PFSK-1 (cell line): Measurements from ENCODE around the gene CTNNBL1.

Experiments
- FOXP2 ChIP-seq: optimal IDR thresholded peaks from 2 replicates; pipeline ENCODE3; 2011; ENCODE audit warnings: borderline replicate concordance, control low read depth, inconsistent platforms; ENCODE audit not compliant: insufficient read depth; ENCODE audit errors: extremely low read length, extremely low read depth
- POLR2AphosphoS5 ChIP-seq: IDR thresholded peaks from 2 replicates; pipeline ENCODE4 v1.6.1; 2012; ENCODE audit warnings: low read depth, mild to moderate bottlenecking, control low read depth, low read length, moderate library complexity
- SIN3A ChIP-seq: IDR thresholded peaks from 2 replicates; pipeline ENCODE4 v1.6.1; 2012; ENCODE audit warnings: mild to moderate bottlenecking, low read length, moderate library complexity, borderline replicate concordance; ENCODE audit not compliant: insufficient read depth
- TAF1 ChIP-seq: IDR thresholded peaks from 2 replicates; pipeline ENCODE4 v1.6.1; 2012; ENCODE audit warnings: low read length, control low read depth, borderline replicate concordance; ENCODE audit not compliant: insufficient read depth
- TF ChIP-seq, protein P1 (sequence below), 2 experiments: IDR thresholded peaks; 2 replicates each; pipeline versions ENCODE4 v1.6.1 to v1.8.0; 2011 to 2012; ENCODE audit warnings: low read depth in 2 of 2, low read length in 2 of 2, control low read depth in 1 of 2, inconsistent platforms in 1 of 2, mild to moderate bottlenecking in 1 of 2, moderate library complexity in 1 of 2; ENCODE audit not compliant: insufficient read depth in 1 of 2

The CTNNBL1 gene

GRCh38 chr20:37749218-37749617, 55.4 kb downstream of the CTNNBL1 start:
- no peak for TF ChIP-seq FOXP2
- no peak for TF ChIP-seq TAF1
- TF ChIP-seq POLR2AphosphoS5, result no peak

DNA sequence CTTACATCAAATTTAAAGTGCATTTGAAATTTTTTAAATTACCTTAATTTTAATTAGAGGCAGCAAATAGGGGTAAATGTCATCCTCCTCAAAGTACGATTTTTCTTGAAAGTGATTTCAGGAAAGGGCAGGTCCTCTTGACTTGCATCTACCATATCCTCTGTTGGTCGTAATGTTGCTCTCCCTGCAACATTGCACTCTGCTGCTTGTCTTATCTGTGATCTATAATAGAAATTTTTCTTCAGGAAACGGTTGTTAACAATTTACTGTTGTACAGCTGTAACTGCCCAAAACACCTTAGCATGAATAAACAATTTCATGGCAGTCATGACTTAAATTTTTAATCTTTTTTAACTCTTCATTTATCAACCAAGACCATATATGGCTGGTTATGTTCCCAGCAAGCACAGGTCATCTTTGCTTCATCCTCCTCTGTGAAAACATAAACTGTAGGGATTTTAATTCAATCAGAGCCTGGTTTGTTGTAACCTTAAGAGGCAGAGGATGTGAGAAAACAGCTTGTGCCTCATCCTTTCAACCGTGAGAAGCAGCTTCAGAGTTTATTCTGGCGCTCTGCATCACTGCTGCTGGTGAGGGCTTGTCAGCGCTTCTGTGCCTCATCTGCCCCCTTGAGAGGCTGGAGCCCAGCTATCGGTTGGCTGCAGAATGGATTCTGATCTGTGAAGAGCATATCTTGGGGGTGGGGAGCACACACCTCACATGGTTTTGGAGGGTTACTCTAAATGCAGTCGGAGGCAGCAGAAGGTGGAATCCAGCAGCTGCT, 56.0 kb downstream of the CTNNBL1 start:
- TF ChIP-seq TAF1 (no peak), POLR2AphosphoS5 (no peak), SIN3A (no peak), FOXP2 (no peak)
- TF ChIP-seq, protein P1, sequence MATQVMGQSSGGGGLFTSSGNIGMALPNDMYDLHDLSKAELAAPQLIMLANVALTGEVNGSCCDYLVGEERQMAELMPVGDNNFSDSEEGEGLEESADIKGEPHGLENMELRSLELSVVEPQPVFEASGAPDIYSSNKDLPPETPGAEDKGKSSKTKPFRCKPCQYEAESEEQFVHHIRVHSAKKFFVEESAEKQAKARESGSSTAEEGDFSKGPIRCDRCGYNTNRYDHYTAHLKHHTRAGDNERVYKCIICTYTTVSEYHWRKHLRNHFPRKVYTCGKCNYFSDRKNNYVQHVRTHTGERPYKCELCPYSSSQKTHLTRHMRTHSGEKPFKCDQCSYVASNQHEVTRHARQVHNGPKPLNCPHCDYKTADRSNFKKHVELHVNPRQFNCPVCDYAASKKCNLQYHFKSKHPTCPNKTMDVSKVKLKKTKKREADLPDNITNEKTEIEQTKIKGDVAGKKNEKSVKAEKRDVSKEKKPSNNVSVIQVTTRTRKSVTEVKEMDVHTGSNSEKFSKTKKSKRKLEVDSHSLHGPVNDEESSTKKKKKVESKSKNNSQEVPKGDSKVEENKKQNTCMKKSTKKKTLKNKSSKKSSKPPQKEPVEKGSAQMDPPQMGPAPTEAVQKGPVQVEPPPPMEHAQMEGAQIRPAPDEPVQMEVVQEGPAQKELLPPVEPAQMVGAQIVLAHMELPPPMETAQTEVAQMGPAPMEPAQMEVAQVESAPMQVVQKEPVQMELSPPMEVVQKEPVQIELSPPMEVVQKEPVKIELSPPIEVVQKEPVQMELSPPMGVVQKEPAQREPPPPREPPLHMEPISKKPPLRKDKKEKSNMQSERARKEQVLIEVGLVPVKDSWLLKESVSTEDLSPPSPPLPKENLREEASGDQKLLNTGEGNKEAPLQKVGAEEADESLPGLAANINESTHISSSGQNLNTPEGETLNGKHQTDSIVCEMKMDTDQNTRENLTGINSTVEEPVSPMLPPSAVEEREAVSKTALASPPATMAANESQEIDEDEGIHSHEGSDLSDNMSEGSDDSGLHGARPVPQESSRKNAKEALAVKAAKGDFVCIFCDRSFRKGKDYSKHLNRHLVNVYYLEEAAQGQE (IDR thresholded peaks at IDR 0.05; ENCODE audit: insufficient read depth in 1 of 2, low read depth in 2 of 2, low read length in 2 of 2), result no peak

DNA sequence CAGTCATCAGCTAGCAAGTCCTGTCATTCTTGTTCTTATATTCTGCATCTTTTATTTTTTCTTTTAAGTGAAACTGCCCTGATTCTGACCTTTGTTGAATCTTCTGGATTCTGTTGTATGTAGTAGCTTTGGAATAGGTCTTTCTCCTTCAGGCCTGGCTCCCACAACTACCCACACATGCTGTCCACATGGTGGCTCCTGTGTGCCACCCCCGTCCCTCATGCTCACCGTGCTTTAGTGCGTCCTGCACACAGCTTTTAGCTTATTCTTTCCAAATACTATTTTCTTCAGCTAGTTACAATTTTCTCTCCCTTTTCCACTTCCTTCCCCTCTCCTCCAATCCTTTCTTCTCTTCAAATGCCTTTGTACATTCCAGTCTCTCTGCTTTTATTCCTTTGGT, 61.8 kb downstream of the CTNNBL1 start:
- no peak for TF ChIP-seq POLR2AphosphoS5
- TF ChIP-seq, protein P1 (IDR thresholded peaks at IDR 0.05; ENCODE audit: insufficient read depth in 1 of 2, low read depth in 2 of 2, low read length in 2 of 2), result no peak
- no peak for TF ChIP-seq FOXP2
- TF ChIP-seq SIN3A, result no peak
- no peak for TF ChIP-seq TAF1

- TF ChIP-seq SIN3A, result no peak
- TF ChIP-seq TAF1, result no peak
- no peak for TF ChIP-seq FOXP2
- TF ChIP-seq, protein P1 (IDR thresholded peaks at IDR 0.05; ENCODE audit: insufficient read depth in 1 of 2, low read depth in 2 of 2, low read length in 2 of 2), result no peak
- TF ChIP-seq POLR2AphosphoS5, result no peak
Measured at GRCh38 chr20:37756234-37756633, 62.4 kb downstream of the CTNNBL1 start.

DNA sequence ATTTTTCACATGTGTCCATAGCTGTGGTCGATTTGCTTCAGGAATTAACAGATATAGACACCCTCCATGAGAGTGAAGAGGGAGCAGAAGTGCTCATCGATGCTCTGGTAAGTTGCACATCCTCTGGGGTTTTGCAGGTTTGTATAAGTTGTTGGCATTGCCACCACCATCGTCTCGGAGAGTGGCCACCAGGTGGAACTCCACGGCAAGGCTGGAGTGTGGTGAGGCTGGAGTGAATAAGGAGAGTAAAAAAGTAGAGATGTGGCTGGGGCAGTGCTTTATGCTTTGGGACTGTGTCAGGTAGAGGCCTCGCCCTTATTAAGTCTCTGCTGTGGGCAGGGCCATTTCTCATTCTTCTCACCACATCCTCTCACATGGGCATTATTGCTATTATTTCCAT, 63.7 kb downstream of the CTNNBL1 start:
- TF ChIP-seq FOXP2 (no peak), SIN3A (no peak), TAF1 (no peak), POLR2AphosphoS5 (no peak)
- TF ChIP-seq, protein P1 (IDR thresholded peaks at IDR 0.05; ENCODE audit: insufficient read depth in 1 of 2, low read depth in 2 of 2, low read length in 2 of 2), result no peak
